ENCODE results near the gene HTT.
"Not testable (repeated sequence)": the region's sequence is repeated elsewhere in the genome, so short reads cannot be mapped to it uniquely, and the experiment has no call there.

HTT gene

GRCh38 chr4:3082925-3083515 lies 8.5 kb downstream of the HTT start:
- DNase-seq (ENCODE audit: low read depth): no peak

- DNase-seq (ENCODE audit: low read depth): no peak
Measured at GRCh38 chr4:3083732-3084131, 9.3 kb downstream of the HTT start.

- no peak for DNase-seq (ENCODE audit: low read depth)
Measured at GRCh38 chr4:3085948-3086670, 11.6 kb downstream of the HTT start.

GRCh38 chr4:3087115-3087797 lies 12.8 kb downstream of the HTT start:
- no peak for DNase-seq (ENCODE audit: low read depth)

GRCh38 chr4:3091464-3091863 lies 17.0 kb downstream of the HTT start:
- no peak for DNase-seq (ENCODE audit: low read depth)

GRCh38 chr4:3094701-3095100 lies 20.2 kb downstream of the HTT start:
- DNase-seq (ENCODE audit: low read depth): not testable (repeated sequence)

- no peak for DNase-seq (ENCODE audit: low read depth)
Measured at GRCh38 chr4:3096202-3096601, 21.7 kb downstream of the HTT start.

- DNase-seq (ENCODE audit: low read depth): no peak
Measured at GRCh38 chr4:3098346-3098745, 23.9 kb downstream of the HTT start.

GRCh38 chr4:3106339-3107186 lies 32.1 kb downstream of the HTT start:
- peak; percentile 84 for DNase-seq (ENCODE audit: low read depth)

- DNase-seq (ENCODE audit: low read depth): peak; percentile 53
Measured at GRCh38 chr4:3107271-3107670, 32.8 kb downstream of the HTT start.

- DNase-seq (ENCODE audit: low read depth): peak; percentile 44
Measured at GRCh38 chr4:3107691-3108121, 33.2 kb downstream of the HTT start.

GRCh38 chr4:3108211-3108610 lies 33.7 kb downstream of the HTT start:
- peak; percentile 87 for DNase-seq (ENCODE audit: low read depth)

- peak; percentile 71 for DNase-seq (ENCODE audit: low read depth)
Measured at GRCh38 chr4:3111461-3111860, 37.0 kb downstream of the HTT start.

GRCh38 chr4:3112201-3112600 lies 37.7 kb downstream of the HTT start:
- peak; percentile 93 for DNase-seq (ENCODE audit: low read depth)

- peak; percentile 68 for DNase-seq (ENCODE audit: low read depth)
Measured at GRCh38 chr4:3112609-3113469, 38.4 kb downstream of the HTT start.

- DNase-seq (ENCODE audit: low read depth): no peak
Measured at GRCh38 chr4:3114377-3114776, 39.9 kb downstream of the HTT start.

GRCh38 chr4:3115637-3116270 lies 41.3 kb downstream of the HTT start:
- DNase-seq (ENCODE audit: low read depth): peak; percentile 88

- no peak for DNase-seq (ENCODE audit: low read depth)
Measured at GRCh38 chr4:3116955-3117354, 42.5 kb downstream of the HTT start.

- DNase-seq (ENCODE audit: low read depth): no peak
Measured at GRCh38 chr4:3118312-3118711, 43.8 kb downstream of the HTT start.

- no peak for DNase-seq (ENCODE audit: low read depth)
Measured at GRCh38 chr4:3119464-3119863, 45.0 kb downstream of the HTT start.

- no peak for DNase-seq (ENCODE audit: low read depth)
Measured at GRCh38 chr4:3121110-3121509, 46.6 kb downstream of the HTT start.

Measured in amniotic epithelial cell (primary cell).